MM.1S (cell line): ENCODE results near the gene KRT76.

ENCODE experiments used
- EZH2 ChIP-seq: fragments of 300-600 bp; sonication (generic); optimal IDR thresholded peaks from 2 replicates; pipeline ENCODE3; 2017; ENCODE audit warnings: low read depth, mild to moderate bottlenecking, antibody characterized with exemption, low read length, mixed read lengths
- EZH2phosphoT487 ChIP-seq: fragments of 300-600 bp; sonication (generic); IDR thresholded peaks from 2 replicates; pipeline ENCODE4 v1.6.1; 2018; ENCODE audit warnings: antibody characterized with exemption, low read length
- TF ChIP-seq, protein P1 (sequence below): fragments of 300-600 bp; sonication (generic); IDR thresholded peaks from 2 replicates; pipeline ENCODE4 v1.5.1; 2016; ENCODE audit warnings: antibody characterized with exemption, low read length, mixed read lengths

DNA sequence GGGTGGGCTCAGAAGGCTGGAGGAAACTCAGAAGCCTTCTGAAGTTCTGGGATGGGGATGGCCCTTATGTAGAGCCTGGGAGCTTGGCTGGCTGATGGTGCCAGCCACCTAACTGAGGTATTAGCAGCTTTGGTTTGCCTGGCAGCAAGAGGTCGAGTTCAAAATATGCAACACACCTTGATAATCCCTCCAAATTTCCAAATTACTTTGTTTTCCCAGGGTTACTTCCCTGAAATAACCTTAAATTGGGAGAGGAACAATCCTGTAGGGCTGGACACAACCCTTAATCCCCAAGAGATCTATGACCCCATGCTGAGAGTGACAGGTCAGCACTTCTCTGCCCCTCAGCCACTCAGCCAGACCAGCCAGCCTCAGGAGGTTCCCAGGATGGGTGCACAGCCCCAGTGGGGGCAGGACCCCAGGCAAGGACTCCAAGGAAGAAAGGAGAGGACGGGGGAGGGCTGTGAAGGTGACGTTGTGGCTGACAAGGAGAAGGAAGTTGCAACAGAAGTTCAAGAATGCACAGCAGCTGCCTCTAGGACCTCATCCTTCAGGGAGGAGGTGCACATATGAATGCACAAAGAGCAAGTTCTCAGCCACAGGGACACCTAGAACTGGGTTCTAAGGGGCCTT lies 55.2 kb downstream of the KRT76 start:
- TF ChIP-seq EZH2phosphoT487 (no peak), EZH2 (no peak)
- TF ChIP-seq, protein P1, sequence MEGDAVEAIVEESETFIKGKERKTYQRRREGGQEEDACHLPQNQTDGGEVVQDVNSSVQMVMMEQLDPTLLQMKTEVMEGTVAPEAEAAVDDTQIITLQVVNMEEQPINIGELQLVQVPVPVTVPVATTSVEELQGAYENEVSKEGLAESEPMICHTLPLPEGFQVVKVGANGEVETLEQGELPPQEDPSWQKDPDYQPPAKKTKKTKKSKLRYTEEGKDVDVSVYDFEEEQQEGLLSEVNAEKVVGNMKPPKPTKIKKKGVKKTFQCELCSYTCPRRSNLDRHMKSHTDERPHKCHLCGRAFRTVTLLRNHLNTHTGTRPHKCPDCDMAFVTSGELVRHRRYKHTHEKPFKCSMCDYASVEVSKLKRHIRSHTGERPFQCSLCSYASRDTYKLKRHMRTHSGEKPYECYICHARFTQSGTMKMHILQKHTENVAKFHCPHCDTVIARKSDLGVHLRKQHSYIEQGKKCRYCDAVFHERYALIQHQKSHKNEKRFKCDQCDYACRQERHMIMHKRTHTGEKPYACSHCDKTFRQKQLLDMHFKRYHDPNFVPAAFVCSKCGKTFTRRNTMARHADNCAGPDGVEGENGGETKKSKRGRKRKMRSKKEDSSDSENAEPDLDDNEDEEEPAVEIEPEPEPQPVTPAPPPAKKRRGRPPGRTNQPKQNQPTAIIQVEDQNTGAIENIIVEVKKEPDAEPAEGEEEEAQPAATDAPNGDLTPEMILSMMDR, result no peak
